NCI-H1694 (cell line): ENCODE results near the gene AKR1C3.
"Not testable (repeated sequence)": the region's sequence is repeated elsewhere in the genome, so short reads cannot be mapped to it uniquely, and the experiment has no call there.

Experiments
- DNase-seq: peaks from one replicate; lab custom pipeline; 2025; lab: John Stamatoyannopoulos, UW

The AKR1C3 gene

GRCh38 chr10:5094265-5095205, at the start of gene AKR1C3:
Gene AKR1C3 (plus strand): TSS chr10:5094414. CDS start chr10:5094445, 31 bp downstream.
- no peak for DNase-seq

GRCh38 chr10:5045095-5045494, 49.1 kb upstream of the AKR1C3 start:
- no peak for DNase-seq

GRCh38 chr10:5046410-5046809, 47.8 kb upstream of the AKR1C3 start:
- DNase-seq, result no peak

- DNase-seq, result not testable (repeated sequence)
Observed at GRCh38 chr10:5047055-5047454, 47.2 kb upstream of the AKR1C3 start.

GRCh38 chr10:5047912-5048628, 46.1 kb upstream of the AKR1C3 start:
- DNase-seq, result no peak

DNA sequence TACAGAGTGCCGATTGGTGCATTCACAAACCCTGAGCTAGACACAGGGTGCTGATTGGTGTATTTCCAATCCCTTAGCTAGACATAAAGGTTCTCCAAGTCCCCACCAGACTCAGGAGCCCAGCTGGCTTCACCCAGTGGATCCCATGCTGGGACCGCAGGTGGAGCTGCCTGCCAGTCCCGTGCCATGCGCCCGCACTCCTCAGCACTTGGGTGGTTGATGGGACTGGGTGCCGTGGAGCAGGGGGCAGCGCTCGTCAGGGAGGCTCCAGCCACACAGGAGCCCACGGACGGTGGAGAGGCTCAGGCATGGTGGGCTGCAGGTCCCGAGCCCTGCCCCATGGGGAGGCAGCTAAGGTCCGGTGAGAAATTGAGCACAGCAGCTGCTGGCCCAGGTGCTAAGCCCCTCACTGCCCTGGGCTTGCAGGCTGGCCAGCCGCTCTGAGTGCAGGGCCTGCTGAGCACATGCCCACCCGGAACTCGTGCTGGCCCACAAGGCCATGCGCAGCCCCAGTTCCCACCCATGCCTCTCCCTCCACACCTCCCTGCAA, 41.2 kb upstream of the AKR1C3 start:
- not testable (repeated sequence) for DNase-seq

- DNase-seq, result not testable (repeated sequence)
Observed at GRCh38 chr10:5054831-5055230, 39.4 kb upstream of the AKR1C3 start.

- not testable (repeated sequence) for DNase-seq
Observed at GRCh38 chr10:5059267-5059666, 34.9 kb upstream of the AKR1C3 start.

DNA sequence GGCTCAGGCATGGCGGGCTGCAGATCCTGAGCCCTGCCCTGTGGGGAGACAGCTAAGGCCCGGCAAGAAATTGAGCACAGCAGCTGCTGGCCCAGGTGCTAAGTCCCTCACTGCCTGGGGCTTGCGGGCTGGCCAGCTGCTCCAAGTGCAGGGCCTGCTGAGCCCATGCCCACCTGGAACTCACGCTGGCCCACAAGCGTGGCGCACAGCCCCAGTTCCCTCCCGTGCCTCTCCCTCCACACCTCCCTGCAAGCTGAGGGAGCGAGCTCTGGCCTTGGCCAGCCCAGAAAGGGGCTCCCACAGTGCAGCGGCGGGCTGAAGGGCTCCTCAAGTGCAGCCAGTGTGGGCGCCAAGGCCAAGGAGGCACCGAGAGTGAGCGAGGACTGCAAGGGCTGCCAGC, 33.4 kb upstream of the AKR1C3 start:
- DNase-seq, result not testable (repeated sequence)

DNA sequence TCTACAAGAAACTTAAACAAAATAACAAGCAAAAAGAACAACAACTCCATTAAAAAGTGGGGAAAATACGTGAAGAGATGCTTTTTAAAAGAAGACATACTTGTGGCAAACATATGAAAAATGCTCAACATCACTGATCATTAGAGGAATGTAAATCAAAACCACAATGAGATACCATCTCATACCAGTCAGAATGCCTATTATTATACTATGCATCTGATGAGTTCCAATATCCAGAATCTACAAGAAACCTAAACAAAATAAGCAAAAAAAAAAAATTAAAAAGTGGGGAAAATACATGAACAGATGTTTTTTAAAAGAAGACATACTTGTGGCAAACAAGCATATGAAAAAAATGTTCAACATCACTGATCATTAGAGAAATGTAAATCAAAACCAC, 29.6 kb upstream of the AKR1C3 start:
- no peak for DNase-seq

DNA sequence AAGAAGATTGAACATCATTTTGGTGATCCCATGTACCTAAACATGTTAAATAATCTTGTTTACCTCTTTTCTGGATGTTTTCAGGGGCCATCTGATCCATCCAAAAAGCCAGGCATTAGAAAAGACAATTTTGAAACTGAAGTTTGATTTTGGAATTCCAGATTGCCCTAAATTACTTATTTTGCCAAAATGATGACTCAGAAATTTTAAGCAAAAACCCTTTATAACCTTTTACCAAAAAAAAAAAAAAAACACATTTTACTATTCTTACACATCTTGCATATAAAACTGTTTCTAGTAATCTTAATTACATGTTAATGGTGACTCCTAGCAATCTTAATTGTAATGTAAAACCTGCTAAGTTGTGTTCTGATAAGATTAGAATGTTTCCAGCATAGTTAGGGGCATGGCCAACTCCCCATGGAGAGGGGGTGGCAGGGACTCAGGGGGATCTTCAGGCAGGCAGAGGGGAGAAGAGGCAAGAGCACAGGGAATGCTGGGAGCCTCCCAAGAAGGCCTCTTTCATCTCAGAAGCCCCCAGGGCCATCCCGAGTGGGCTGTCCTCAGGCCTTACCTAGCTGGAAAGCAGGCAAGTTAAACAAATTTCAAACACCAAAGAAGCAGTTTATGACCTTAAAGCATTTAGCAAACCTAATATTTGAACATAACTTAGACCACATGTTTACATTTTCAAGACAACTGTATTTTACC, 25.8 kb upstream of the AKR1C3 start:
- DNase-seq, result no peak

DNA sequence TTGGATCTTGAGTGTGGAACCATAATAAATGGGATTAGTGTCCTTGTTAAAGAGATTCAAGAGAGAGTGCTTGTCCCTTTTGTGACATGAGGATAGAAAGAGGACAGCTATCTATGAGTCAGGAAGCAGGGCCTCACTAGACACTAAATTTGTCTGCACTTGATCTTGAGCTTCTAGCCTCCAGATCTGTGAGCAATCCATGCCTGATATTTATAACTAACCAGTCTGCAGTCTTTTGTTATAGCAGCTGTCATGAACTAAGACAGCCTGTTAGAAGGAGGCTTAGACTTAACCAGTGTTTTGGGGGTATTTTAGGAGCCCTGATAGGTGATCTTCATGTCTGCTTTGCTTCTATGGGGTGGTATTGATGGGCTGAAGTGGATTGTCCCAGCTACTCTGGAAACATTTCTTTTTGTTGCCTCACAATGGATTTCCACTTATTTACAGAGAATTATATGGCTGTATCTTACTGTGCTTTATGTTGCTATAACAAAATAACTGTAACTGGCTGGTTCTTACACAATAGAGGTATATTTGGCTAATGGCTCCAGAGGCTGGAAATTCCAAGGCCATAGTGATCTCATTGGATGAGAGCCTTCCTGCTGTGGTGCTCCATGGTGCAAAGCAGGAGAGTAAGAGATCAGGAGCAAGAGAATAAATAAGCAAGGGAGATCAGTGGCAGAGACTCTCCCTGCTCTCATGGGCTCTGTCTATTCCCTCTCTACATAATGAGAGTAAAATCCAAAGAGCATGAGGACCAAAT, 23.4 kb upstream of the AKR1C3 start:
- DNase-seq, result no peak

GRCh38 chr10:5071411-5072198, 22.6 kb upstream of the AKR1C3 start:
- DNase-seq, result no peak

DNA sequence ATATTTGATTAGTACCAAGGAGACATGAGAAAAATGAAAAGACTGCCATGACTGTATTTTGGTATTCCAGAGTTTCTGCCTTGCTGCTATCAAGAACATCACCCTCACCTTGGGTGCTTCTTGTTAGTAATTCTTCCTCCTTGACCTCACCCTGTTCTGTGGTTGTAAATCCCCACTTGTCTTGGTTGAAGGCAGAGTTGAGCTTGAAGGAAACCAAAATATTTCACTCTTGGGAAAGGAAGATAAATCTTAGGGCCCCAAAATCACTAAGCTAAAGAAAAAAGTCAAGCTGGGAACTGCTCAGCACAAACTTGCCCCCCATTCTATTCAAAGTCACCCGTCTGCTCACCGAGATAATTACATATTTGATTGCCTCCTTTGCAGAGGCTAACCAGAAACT, 20.6 kb upstream of the AKR1C3 start:
- DNase-seq, result no peak

GRCh38 chr10:5076615-5077014, 17.6 kb upstream of the AKR1C3 start:
- no peak for DNase-seq

GRCh38 chr10:5078547-5079180, 15.6 kb upstream of the AKR1C3 start:
- DNase-seq, result no peak

GRCh38 chr10:5079306-5079830, 14.8 kb upstream of the AKR1C3 start:
- no peak for DNase-seq

- no peak for DNase-seq
Observed at GRCh38 chr10:5079836-5080235, 14.4 kb upstream of the AKR1C3 start.

- DNase-seq, result no peak
Observed at GRCh38 chr10:5081091-5081490, 13.1 kb upstream of the AKR1C3 start.
